Dermis microvascular lymphatic vessel endothelial cell (primary cell): Measurements from ENCODE around the gene TMEM201. TPM values are rescaled to one million over a fixed set of nuclear protein-coding genes. Genes with fewer than 3 reads are reported as not detected.

ENCODE experiments used
- DNase-seq, 2 donors: peaks; one replicate each; pipeline versions ENCODE4 v3.0.0 to v3.0.0-alpha.2; 2010; ENCODE audit warnings: low read depth in 2 of 2
- total RNA-seq: library from RNA; depleted of rRNA; stranded (reverse); fragments of >200 nt; gene quantifications from 2 replicates; pipeline ENCODE4 v1.2.1, GENCODE V29; 2014

Gene TMEM201
- total RNA-seq, 1 donor from 2014 or later = 2.7 TPM

DNA sequence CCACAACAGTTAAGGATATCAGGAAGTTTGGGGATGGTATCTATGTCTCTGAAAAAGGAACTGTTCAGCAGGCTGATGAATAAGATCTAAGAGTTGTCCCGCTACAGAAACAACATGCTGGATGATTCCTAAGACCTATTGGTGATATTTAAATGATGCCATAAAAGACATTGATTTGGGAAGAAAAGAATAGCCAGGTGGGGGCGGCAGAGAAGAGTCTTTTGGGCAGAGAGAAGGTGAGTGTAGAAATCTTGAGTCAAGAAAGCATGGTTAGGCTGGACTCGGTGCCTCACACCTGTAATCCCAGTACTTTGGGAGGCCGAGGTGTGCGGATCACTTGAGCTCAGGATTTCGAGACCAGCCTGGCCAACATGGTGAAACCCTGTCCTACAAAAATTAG is 11.8 kb upstream of the TMEM201 start:
- DNase-seq = no peak

DNA sequence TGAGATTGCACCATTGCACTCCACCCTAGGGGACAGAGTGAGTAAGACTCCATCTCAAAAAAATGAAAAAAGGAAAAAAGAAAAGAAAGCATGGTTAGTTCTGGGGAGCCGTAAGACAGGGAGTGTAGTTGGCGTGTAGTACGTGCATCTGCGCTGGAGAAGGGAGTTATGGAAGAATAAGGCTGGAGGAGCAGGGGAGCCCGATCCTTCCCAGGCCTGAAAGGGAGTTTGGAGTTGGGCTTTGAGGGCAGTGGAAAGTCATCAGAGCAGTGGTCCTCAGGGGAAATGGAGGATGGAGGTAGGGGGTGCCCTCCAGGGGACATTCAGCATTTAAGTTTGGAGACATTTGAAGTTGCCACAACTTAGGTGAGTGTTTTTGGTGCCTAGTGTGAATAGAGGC is 11.3 kb upstream of the TMEM201 start:
- no peak for DNase-seq

DNA sequence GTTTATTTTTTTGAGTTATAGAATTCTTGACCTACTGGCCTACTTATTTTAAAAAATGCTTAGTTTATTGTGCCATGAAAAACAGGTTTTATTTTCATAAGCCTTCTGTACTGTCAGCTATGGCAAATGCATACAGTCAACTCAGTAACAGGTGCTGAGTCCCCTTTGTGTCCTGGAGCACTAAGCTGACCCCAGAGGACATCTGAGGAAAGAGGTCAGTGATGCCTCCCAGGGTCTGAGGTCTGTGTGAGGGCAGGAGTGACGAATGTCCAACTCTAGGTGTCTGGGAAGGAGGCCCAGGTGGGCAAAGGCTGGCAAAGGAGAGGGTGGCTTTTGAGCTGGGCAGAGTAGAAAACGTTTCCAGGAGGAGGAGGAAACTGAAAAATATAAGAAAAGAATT is 7.8 kb upstream of the TMEM201 start:
- no peak for DNase-seq

DNA sequence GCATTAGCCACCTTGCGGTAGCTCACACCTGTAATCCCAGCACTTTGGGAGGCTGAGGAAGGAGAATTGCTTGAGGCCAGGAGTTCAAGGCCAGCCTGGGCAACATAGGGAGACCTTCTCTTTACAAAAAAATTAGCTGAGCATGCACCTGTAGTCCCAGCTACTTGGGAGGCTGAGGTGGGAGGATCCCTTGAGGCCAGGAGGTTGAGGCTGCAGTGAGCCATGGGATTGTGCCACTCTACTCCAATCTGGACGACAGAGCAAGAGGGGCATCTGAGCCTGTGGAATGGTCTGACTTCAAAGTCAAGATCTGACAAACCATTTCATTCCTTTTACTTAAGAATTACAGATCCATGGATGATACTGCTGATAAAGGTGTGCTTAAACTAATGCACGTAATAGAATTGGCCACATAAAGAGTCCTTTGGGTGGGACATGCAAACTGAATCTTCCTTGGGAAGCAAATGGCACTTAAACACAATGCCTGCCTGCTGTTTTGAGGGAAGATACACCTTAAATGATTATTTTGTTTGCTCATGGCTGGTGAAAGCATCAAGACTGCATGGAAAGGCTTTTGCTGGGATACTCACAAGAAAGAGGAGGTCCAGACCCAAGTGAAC is 2.5 kb upstream of the TMEM201 start:
- DNase-seq = no peak

DNA sequence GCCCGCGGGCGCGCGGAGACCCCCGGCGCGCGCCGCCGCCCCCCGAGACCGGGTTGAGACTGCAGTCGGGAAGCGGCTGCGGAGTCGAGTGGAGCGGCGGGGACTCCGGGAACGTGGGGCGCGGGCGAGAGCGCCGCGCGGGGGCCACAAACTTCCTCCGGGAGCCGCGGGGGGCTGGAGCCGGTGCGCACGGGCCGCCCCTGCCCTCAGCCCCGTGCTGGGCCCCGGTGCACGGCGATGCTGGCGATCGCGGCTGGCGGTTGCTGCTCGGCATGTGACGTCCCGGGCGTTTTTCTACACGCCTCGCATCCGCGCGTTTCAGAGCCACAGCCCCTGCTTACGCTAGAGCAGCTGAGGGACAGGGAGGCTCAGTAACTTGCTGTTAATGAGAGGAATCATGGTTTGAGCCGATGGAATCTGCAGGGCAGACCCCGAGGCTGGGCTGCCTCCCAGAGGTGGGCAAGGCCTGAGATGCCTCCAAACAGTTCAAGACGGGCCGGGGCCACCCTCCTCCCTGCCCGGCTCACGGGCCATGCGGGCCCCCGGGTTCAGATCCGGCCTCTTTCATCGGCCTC is 520 bp downstream of the TMEM201 start:
- DNase-seq = peak in 1 of 2 donors; percentile 40

DNA sequence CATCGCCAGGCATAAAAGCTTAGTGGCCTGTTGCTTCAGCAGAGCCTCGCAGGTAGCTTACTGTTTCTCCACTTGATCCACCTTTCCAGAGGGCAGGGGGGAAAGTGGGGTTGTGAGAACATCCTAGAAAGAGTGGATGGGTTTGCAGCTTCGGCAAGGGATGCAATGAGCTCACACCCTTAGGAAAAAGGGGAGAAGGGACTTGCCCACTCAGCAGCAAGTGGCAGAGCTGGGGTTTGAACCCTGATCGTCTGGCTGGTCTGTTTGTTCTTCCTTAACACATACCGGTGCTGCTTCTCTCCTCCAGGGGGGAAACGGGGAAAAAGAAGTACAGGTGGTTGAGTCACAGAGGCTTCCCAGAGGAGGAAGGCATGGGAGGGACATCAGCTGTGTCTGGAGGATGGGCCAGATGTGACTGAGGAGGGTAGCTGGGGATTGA is 1.0 kb downstream of the TMEM201 start:
- no peak for DNase-seq

DNA sequence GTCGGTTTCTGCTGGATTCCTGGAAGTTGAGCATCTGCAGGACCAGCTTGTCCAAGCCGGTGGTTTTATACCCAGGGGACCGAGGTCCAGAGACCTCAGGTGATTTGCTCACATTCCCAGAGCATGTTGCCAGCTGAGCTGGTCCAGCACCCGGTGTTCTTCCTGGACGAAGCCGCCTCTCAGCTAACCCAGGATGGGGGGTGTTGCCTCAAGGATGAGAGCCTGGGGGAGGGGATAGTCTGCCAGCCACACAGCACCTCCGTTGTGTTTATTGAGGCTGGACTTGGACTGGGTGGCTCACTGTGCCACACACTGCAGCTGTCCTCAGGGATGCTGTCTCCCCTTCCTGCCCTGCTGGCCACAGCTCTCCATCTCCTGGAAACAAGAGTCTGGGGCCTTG is 1.5 kb downstream of the TMEM201 start:
- no peak for DNase-seq

DNA sequence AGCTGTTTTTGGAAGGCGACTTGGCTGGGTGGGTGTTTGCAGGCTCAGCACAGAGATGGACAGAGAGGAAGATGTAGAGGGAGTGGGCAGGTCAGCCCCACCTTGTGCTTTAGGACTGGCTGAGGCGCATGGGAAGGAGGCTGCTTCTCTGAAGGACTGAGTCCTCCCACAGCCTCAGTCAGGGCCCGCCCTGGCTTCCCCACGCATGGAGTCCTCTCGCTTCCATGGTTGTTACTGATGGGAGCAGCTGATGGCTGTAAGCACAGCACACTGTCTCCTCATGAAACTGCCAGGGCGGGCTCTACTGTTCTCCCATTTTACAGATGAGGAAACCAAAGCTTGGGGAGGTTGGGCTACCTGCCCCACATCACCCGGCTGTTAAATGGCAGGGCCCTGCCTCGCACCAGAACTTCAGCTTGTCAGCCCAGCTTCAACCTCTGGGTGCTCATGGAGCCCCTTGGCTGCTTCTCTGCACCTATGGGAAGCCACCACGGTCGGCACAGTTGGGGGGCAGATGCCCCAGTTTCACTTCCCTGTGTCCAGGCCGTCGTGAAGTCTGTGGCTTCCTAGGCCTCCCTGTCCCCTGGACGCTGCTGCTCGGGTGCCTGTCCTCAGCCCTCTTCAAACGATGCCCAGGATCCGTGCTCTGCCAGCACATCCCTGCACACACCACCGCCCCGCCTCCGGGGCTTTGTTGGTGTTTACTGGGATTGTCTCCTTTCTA is 2.4 kb downstream of the TMEM201 start:
- DNase-seq = no peak

DNA sequence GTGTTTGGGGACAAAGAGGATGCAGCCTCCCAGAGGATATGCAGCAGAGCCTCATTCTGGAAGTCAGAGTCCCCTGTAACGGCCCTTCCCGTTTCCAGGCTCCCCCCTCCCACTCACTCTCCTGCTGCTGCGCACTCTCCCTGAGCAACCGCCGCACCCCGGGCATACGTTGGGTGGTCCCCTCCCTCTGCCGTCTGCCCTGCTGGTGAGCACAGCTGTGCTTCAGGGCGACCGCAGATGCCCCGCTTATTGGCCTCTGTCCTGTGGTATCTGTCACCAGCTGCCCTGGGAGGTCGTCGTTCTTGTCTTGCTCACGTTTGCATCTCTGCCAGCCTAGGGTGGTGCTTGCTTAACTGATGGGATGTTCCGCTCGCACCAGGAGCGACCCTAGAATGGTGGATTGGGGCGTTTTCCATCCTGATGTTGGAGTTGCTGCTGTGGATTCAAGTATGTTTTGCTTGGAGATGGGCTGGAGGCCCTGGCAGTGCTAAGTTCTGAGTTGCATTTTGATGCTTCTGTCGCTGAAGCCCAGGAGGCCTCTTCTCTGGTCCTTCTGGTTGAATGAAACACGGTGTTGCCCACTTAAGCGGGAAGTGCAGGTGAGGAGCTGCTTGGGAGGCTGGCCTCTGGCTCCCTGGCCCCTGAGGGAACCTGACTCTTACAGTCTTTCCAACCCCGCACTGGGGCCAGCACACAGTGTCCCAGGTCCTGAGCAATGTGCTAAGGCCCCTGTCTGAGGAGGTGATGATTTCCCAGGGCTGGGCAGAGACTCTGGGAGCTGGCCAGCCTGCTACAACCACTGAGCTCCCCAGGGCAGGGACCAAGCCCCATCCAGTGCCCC is 3.2 kb downstream of the TMEM201 start:
- no peak for DNase-seq

DNA sequence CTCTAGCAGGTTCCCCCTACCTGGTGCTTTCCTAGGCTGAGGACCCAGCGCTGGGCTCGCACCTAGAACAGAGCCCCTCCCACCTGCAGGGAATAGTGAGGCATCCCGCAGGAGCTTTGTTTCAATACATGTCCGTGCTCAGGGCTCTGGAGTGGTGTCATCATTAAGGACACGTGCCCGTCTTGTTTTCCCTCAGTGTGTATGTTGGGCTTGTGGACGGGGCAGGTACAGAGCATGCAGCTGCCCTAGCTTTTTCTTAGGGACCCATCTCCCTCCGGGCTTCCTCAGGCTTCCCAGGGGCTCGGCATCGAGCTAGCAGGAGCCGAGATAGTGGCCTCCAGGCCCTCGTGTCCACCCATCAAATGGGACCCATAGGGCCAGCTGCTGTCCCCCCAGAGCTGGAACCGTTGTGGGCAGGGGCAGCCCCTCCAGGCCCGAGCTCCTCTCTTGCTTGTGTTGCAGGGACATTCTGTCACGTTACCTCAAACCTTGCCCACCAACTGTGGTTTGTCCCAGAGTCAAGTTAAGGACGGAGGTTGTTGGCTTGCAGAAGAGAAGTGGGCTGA is 3.9 kb downstream of the TMEM201 start:
- DNase-seq = no peak

DNA sequence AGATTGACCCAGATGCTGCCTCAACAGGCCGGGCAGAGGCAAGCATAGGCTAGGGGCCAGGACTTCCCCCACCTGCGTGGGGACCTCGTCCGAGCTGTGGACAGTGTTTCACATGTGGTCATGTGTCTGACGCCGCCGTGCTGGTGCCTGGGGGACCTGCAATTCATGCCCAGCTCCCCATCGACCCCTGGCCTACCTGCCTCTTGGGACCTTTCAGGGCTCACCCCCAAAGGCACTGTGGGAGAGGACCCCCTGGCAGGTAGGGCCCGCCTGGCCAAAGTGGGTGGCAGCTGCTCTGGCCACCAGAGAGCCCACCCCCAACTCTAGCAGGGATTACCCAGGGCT is 4.4 kb downstream of the TMEM201 start:
- DNase-seq = no peak

DNA sequence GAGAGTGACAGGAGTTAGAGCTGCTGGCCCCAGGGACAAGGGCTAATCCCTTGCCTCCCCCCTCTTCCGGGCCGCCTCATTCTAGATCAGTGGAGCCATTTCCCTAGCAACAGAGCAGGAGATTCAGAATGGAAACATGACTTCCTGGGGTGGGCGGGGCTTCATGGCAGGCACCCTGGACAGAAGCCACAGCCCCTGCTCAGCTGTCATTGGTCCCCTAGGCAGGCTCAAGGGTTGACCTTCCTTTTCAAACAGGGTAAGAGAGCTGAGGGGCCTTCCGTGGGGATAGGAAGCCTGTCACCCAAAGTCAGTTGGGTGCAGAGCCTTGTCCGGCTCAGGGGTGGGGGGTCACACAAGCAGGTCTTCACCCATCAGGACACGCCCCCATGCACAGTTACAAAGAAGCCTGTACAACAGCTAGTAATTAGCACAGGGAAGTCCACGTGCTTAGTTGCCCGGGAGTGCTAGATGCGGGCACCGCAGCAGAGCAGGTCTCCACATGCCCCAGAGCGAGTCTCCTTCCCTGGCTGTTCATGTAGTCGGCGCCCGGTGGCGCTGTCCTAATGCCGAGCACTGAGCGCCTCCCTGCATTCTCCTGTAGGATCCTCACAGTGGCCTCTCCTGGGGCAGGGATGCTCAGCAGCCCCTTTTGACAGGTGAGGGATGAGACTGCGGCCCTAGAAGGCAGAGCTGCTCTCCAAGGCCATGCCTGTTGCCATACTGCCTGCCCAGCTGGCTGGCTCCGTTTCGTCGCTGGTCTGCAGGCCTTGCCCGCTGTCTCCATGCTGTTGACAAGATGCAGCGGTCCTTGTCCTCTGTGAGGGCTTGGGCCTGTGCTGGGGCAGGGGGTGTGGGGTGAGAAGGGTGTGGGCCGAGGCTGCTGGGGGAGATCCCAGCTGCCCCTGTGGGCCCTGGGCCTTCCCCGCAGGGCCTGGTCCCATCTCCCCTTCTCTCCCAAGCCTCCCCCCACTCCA is 5.1 kb downstream of the TMEM201 start:
- peak; percentile 87 to 88 for DNase-seq

DNA sequence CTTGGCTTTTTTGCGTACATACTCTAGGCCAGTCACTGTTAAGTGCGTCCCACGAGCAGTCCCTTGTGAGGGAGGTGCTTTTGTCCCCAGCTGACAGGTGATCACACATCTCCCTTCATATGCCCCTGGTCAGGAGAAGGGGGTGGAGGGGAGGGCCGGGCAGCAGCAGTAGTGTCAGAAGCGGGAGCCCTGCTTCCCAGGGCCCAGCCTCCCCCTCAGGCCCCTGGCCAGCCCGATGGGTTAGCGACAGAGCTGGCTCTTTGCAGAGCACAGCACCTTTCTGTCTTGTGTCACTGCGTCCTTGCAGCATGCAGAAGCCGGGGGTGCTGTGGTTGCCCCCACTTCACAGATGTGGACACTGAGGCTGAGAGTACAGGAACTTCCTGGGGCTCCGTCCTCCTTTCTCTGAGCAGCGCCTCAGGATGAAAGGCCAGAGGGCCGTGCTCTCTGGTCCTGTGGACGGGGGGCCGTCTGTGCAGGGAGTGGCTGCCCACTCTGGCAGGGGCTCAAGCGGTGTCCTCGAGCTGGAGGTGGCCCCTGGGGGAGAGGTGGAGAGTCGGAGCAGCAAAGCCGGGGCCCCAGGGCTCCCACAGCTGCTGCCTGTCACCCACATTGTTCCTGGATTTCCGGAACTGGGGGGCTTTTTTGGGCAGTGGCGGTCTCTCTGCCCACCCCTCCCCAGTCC is 5.9 kb downstream of the TMEM201 start:
- DNase-seq = no peak

DNA sequence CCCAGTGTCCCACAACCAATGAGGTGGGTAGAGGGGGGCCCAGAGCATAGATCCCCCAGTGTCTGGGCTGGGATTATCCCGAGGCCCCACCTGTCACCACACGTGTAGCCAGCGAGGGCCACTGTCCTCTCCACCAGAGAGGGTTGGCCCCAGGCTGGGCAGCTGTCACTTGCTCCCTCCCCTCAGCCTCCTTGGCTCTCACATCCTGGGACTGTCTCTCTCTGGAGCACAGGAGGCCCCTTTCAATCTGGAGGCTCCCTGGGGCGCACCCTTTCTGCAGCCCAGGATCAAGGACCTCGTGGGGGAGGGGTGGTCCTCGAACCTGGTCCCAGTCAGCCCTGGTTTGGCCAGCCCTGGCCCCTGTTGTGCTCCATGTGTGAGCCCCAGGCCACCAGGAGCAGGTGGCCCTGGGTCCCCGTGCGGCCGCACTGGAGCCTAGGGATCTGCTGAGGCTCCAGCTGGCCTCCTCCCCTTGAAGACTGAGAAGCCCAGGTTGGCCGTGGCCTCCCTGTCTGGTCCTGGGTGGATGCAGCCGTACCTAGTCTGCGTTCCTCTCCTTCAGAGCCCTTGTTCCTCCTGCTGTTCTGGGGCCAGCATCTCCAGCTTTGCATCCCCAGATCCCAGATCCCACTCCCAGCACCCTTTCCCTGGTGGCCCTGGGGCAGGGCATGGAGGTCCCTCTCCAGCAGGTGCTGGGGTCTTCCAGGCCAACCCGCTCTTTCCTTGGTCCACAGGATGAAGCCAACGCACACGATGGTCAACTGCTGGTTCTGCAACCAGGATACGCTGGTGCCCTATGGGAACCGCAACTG is 6.7 kb downstream of the TMEM201 start:
- DNase-seq = no peak

DNA sequence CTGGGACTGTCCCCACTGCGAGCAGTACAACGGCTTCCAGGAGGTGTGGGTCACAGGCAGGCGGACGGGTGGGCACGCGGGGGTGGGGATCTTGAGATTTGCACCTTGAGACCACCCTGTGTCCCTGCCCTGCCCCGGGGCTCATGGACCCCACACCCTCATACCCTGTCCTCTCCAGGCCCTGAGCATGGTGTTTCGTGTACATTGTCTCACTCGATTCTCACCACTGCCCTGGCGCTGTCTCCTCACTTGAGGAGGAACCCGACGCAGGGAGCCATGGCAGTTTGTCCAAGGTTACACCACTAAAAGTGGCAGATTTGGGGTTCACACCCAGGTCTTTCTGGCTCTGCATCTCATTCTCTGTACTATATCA is 7.2 kb downstream of the TMEM201 start:
- DNase-seq = no peak

DNA sequence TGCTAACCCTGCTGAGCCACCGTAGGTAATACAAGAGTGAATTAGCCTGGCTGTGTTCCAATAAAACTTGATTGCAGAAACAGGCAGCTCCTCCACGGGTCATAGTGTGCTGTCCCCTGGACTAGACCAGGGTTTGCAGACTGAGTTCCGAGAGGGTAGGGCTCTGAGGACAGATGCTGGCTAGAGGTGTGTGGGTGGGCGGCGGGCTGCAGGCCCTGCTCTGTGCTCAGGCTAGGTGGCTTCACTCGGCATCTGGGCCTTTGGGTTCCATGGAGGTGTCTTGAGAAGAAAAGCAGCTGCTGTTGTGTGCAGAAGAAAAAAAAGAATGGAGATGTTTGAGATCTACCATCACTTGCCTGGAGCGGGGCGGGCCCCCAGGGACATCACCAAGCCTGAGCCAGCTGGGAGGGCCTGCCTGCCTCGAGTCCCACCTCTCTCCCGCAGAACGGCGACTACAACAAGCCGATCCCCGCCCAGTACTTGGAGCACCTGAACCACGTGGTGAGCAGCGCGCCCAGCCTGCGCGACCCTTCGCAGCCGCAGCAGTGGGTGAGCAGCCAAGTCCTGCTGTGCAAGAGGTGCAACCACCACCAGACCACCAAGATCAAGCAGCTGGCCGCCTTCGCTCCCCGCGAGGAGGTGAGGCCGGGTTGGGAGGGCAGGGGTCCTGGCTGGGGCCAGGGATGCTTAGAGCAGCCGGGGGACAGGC is 7.9 kb downstream of the TMEM201 start:
- DNase-seq = no peak

DNA sequence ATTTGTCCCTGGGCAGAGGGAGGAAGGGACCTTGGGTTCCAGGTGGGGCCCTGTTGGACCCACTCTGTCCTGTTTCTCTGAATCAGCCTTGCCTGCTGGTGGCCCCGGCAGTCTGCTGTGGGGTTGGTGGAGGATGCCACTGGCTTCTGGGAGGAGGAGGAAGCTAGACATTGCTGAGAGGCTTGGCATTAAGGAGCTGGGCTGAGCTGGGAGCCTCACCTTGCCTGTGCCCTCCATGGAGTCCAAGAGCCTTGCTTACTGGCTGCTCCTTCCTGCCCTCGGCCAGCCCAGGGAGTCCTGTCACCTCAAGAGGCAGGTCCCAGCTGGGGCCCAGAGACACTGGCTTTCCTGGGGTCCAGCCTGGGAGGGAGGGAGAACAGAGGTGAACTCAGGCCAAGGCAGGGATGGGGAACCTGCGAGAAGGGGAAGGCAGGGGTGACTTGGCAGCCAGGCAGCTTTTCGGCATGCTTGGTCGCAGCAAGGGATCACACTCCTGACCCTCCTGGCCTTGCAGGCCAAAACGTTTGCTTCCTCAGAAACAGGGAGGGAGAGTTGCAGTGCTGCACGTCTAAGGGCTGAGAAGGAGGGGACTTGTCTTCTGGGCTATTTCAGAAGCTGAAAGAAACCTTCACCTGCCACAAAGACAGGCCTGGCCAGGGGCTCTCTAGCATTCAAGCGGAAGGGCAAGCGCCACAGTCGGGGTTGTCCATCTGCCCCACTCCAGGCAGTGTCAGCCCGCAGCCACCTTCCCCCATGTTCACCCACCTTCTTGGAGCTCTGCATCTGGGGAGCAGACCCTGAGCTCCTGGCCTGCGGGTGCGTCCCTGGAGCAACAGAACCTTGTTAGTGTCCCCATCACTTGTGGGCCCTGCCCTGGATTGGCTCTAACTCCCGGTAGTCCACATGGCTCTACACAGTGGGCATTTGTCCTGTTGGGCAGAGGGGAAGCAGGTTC is 8.9 kb downstream of the TMEM201 start:
- no peak for DNase-seq

DNA sequence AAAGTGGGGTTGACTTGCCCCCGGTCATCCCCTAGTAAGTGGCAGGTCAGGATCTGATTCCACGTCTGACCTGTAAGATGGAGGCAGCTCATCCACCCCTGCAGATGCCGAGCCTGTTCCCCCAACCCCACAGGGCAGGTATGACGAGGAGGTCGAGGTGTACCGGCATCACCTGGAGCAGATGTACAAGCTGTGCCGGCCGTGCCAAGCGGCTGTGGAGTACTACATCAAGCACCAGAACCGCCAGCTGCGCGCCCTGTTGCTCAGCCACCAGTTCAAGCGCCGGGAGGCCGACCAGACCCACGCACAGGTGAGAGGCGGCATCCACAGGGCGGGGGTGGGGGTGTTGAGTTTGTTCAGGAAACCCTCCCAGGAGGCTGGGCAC is 9.6 kb downstream of the TMEM201 start:
- DNase-seq = no peak
